HG02884 (cell line): ENCODE data around the gene SERGEF.

Experiments
- ATAC-seq: cut with Tn5 transposase; IDR thresholded peaks from one replicate; pipeline ENCODE4 v1.9.1; 2021; ENCODE audit warnings: mild to moderate bottlenecking, moderate library complexity; ENCODE audit not compliant: unreplicated experiment

Gene SERGEF

GRCh38 chr11:17740649-17741235 is 272.1 kb downstream of the SERGEF start:
- no peak for ATAC-seq

DNA sequence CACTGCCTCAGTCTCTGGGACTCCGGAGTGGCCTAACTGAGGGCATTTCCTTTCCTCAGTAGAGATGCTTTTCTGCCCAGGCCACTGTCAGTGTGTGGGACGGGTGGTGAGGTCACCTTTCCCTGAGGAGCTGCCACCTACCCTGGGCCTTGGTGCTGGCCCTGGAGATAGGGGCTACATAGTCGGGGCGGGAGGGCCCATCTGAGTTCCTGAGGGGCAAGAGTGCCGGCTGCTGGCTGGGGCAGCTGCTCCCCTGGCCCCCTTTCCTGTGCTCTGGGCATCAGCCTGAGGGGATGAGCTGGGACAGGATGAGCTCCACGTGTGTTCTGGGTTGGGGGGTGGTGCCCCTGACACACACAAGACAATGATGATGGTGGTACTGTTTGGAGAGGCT is 272.9 kb downstream of the SERGEF start:
- no peak for ATAC-seq

- ATAC-seq: no peak
Observed at GRCh38 chr11:17738151-17738973, 274.5 kb downstream of the SERGEF start.
